ENCODE results near the gene MAEA.

GRCh38 chr4:1350169-1350520 is 60.5 kb downstream of the MAEA start:
- TF ChIP-seq, protein P1, sequence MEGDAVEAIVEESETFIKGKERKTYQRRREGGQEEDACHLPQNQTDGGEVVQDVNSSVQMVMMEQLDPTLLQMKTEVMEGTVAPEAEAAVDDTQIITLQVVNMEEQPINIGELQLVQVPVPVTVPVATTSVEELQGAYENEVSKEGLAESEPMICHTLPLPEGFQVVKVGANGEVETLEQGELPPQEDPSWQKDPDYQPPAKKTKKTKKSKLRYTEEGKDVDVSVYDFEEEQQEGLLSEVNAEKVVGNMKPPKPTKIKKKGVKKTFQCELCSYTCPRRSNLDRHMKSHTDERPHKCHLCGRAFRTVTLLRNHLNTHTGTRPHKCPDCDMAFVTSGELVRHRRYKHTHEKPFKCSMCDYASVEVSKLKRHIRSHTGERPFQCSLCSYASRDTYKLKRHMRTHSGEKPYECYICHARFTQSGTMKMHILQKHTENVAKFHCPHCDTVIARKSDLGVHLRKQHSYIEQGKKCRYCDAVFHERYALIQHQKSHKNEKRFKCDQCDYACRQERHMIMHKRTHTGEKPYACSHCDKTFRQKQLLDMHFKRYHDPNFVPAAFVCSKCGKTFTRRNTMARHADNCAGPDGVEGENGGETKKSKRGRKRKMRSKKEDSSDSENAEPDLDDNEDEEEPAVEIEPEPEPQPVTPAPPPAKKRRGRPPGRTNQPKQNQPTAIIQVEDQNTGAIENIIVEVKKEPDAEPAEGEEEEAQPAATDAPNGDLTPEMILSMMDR (IDR thresholded peaks at IDR 0.05; ENCODE audit: borderline replicate concordance, extremely low read depth, low read length, poor library complexity, severe bottlenecking), result no peak
- TF ChIP-seq EZH2 (IDR thresholded peaks at IDR 0.05; ENCODE audit: borderline replicate concordance, low read depth, low read length, severe bottlenecking), result no peak
